Activated T-cell treated with anti-CD3 and anti-CD28 coated beads for 24 hours (primary cell): Measurements from ENCODE around the gene FBLN2.
"Not testable (repeated sequence)": the region's sequence is repeated elsewhere in the genome, so short reads cannot be mapped to it uniquely, and the experiment has no call there.

Source experiments
- DNase-seq: peaks from one replicate; pipeline ENCODE4 v3.0.0-alpha.2; 2020; ENCODE audit warnings: low read depth

Gene FBLN2

DNA sequence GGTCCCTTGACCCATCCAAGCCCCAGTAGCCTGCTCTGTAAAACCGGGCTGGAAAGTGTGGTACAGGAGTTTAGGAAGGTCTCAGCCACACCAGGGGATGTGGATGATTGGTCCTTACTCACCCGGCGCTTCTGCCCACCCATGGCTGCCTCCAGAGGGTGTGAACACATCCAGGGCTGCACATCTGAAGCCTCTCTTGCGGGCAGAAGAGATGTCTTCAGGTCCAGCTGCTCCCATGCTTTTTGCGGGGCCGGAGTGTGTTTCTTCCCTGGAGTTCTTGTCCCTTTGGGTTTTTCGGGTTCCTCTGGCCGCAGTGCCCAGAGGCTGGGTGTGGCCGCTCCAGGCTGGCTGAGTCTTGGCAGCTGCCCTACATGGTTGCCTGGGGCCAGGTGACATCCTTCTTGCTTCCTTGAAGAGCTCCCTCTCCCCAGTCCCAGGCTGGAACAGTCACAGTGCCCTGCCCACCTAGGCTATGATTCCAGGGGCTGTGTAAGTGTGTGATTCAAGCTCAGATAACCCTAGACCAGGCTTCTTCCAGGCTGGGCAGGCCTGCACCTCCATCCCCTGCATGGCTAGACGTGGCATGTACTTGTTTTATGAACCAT is 34.9 kb upstream of the FBLN2 start:
- DNase-seq: no peak

GRCh38 chr3:13514639-13515435 is 34.1 kb upstream of the FBLN2 start:
- no peak for DNase-seq

- DNase-seq: no peak
Observed at GRCh38 chr3:13515786-13516759, 32.9 kb upstream of the FBLN2 start.

DNA sequence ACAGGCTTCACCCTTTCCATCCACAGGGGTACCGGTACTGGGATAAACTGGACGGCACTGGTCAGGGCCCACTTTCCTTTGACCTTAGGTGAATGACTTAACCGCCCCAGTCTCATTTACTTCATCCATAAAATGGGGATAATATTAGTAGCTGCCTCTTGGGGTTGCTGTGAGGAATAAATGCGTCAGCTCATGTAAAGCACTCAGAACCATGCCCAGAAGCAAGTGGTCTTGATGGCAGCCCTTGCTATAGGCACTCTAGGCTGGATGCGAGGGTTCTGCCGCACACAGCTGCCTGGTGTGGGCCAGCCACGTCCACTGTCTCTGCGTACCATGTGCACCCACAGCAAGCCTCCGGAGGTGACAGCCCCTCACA is 32.2 kb upstream of the FBLN2 start:
- DNase-seq: no peak

GRCh38 chr3:13517253-13517977 is 31.5 kb upstream of the FBLN2 start:
- no peak for DNase-seq

GRCh38 chr3:13518516-13518953 is 30.4 kb upstream of the FBLN2 start:
- no peak for DNase-seq

DNA sequence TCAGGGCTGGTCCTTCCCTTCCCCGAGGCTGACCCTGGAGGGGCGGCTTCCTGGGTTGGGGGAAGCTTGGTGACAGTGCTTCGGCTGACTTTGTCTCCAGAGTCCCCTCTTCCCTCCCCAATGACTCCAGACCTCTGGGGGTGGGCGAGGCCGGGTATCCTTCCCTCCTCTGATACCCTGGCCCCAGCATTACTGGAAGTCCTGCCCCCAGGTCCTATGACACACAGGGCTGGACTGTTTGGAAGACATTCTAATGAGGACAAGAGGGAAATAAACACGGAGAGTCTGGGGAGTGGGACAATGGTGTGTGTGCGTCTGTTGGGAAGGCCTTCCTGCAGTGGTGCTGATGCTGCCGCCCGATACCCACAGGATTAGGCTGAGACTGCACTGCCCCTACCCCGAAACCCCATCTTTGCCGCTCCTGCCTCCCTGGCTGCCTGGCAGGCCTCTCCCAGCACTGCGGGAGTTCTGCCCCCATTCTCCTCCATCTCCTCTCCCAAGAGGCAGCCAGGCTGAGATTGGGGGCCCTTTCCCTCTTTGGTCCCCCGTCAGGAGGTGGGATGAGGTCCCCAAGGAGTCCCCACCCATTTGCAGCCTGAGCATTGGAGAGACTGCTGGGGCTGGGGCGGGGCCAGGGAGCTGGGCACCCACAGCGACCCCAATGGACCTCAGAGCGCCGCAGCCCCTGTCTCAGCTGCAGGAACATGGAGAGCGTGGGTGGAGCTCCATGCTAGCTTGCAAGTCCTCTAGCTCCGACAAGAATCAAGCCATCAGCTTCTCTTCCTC is 29.7 kb upstream of the FBLN2 start:
- no peak for DNase-seq

- DNase-seq: no peak
Observed at GRCh38 chr3:13520326-13520880, 28.5 kb upstream of the FBLN2 start.

DNA sequence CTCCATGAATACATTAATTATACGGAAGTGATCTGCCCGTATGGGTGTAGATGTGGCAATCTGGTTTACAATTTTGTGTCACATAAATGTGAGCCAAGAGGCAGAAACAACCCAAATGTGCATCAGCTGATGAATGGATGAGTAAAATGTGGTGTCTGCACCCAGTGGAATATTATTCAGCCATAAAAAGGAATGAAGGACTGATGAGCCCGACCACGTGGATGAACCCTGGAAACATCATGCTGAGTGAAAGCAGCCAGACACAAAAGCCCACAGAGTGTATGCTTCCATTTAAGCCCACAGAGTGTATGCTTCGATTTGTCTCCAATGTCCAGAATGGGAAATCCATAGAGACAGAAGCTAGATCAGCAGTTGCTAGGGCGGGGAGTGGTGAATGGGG is 27.6 kb upstream of the FBLN2 start:
- no peak for DNase-seq

DNA sequence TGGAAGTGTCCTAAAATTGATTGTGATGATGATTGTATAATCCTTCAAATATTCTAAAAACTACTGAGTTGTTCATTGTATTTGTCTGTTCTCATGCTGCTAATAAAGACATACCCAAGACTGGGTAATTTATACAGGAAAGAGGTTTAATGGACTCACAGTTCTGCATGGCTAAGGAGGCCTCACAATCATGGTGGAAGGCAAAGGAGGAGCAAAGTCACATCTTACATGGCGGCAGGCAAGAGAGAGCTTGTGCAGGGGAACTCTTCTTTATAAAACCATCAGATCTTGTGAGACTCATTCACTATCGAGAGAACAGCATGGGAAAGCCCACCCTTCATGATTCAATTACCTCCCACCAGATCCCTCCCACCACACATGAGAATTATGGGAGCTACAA is 27.2 kb upstream of the FBLN2 start:
- not testable (repeated sequence) for DNase-seq

DNA sequence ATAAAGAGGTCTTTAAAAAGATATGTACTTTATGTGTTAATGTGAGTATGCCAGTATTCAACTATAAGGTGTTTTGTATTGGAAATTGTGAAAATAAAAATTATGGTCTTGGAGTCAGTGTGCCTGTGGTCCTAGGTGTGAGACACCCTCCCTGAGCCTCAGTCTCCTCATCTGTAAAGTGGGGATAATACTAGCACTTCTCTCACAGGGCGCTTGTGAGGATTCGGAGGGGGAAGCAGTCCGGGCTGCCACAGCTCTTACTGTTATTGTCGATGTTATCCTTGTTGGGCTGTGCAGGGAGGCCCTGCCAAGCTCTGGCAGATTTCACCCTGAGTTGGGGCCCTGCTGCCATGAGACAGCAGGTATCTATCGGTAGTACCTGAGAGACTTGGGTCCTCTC is 26.7 kb upstream of the FBLN2 start:
- no peak for DNase-seq

- no peak for DNase-seq
Observed at GRCh38 chr3:13524979-13525669, 23.8 kb upstream of the FBLN2 start.

DNA sequence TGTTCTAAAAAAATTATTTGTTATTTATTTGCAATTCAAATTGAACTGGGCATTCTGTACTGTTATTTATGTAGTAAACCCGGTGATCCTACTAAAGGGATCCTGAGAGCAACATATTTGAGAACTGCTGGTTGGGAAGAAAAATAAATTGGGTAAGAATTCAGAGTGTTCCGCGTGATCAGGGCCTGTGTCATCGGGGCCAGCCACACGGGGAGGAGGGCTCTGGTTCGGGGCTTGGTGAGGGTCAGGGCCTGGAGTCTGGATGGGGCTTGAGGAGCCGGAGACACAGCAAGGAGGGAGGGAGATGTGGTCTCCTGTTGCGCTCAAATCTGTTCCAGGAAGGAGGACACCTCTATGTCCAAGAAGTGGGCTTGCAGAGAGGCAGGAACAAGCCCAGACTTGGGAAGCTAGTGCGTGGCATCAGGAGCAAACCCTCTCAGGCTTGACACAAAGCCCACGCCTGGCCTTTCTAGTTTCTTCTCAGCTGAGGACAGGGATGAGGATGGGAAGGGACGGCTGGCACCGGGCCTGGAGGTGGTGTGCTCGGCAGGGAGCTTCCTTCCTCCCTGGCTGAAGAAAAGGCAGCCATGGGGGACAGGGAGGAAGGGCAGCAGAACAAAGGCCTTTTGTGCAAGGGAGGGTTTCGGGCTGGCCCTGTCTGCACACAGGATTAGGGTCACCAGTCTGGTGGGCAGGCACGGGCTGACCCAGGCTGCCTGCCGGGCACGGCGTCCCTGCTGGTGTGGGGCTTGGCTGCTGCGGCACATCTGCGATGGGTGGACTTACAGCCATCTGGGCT is 22.9 kb upstream of the FBLN2 start:
- no peak for DNase-seq

DNA sequence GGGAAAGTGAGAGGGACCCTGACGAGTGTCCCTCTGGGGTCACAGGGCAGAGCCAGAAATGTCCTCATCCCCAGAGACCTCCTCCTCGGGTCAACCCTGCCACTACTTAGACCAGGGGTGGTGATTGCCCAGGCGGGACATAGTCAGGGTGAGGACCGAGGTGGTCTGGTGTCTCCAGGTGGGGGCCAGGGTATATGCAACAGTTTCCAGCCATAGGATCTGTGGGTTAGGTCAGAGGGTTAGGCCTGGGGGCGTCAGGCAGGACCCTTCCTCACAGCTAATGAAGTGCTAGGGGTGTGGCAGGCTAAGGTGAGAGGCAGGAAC is 22.3 kb upstream of the FBLN2 start:
- no peak for DNase-seq

- no peak for DNase-seq
Observed at GRCh38 chr3:13528217-13528867, 20.6 kb upstream of the FBLN2 start.

DNA sequence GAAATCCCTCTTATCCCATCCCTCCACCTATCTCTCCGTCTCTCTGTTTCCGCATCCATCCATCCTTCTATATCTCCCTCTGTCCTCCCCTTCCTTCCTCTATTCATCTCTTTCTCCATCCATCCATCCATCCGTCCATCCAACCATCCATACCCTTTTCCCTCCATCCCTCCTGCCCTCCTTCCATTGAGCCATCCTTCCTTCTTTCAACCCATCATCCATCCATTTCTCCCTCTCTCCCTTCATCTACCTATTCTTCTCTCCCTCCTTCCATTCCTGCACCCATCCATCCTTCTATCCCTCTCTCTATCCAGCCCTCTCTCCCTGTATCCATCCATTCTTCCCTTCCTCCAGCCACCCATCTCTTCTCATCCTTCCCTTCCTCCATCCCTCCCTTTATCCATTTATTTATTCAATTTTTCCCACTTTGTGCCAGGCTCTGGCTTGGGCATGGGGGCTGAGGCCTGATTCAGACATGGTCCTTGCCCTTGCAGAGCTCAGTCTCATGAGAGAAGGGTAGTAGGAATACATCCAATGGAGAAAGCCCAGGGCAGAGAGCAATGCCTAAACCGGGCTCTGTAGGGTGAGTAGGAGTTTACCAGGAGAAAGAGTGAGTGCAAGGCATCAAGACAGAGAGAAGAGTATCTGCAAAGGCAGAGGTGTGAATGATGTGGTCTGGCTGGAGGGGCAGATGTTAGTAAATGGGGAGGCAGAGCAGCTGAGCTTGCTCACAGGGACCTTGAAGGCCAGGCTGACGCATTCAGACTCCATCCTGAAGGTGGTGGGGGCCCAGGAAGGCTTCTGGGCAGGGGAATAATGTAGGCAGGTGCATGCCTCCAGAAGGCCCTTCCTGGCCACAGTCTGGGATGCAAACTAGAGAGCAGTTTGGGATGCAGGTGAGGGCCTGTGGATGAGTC is 19.5 kb upstream of the FBLN2 start:
- DNase-seq: no peak

DNA sequence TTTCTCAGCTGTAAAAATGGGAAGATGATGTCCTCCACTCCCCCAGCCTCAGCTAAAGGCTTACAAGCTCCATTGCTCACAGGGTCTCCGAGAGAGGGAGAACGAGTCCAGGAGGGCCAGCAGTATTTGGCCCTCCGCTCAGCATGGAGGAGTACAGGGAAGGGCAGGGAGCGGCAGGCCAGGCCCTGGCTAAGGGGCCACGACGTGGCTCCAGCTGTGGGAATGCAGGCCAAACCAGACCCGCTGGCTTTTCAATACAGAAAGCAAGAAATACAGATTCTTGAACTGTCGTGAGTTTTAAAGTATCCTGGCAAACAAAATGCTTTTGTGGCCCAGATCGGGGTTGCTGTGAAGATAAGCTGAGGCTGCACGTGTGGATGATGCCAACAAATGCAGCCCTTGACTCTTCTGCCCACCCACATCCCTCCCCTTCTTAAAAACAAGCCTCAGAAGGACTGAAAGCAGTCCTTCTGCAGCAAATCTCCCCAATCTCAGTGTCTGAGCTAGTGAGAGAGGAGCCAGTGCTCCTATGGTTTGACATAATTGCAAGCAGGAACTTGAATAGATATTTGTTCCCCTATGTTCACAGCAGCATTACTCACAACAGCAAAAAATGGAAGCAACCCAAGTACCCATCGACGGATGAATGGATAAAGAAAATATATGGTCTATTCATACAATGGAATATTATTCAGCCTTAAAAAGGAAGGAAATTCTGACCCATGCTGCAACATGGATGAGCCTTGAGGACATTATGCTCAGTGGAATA is 18.5 kb upstream of the FBLN2 start:
- no peak for DNase-seq
